Gastrocnemius medialis (tissue), 4 donors: ENCODE data around the gene GABBR1.

Source experiments
- CTCF ChIP-seq, 5 experiments: fragments of 450-650 bp in 3 of 5; fragments of 200-600 bp in 2 of 5; sonication (generic) in 2 of 5; IDR thresholded peaks in 4 of 5; conservative IDR thresholded peaks in 1 of 5; 1 replicate in 4 of 5; 2 replicates in 1 of 5; pipeline ENCODE4 v1.5.1; 2016 to 2019; ENCODE audit warnings: antibody characterized with exemption in 5 of 5, mild to moderate bottlenecking in 3 of 5, moderate library complexity in 3 of 5
- POLR2A ChIP-seq, 2 donors: fragments of 450-650 bp; IDR thresholded peaks; one replicate each; pipeline ENCODE4 v1.6.1; 2017; ENCODE audit warnings: antibody characterized with exemption in 2 of 2, mild to moderate bottlenecking in 2 of 2, moderate library complexity in 2 of 2

GRCh38 chr6:29561091-29561490, 71.9 kb downstream of the GABBR1 start:
- no peak for TF ChIP-seq CTCF (IDR thresholded peaks at IDR 0.05 in 4 of 5, conservative IDR thresholded peaks at IDR 0.05 in 1 of 5)
- TF ChIP-seq POLR2A (IDR thresholded peaks at IDR 0.05) = no peak
